Sigmoid colon (tissue), 3 donors: ENCODE measurements around the gene EXOC3L4.

Source experiments
- POLR2A ChIP-seq, 2 donors: fragments of 450-650 bp; IDR thresholded peaks; one replicate each; pipeline ENCODE4 v1.6.1; 2016; ENCODE audit warnings: antibody characterized with exemption in 2 of 2, mild to moderate bottlenecking in 2 of 2, moderate library complexity in 2 of 2
- TF ChIP-seq, protein P1 (sequence below), 4 experiments: fragments of 450-650 bp in 3 of 4; fragments of 200-600 bp in 1 of 4; IDR thresholded peaks; one replicate each; pipeline ENCODE4 v1.5.1; 2016 to 2019; ENCODE audit warnings: antibody characterized with exemption in 4 of 4, mild to moderate bottlenecking in 3 of 4, moderate library complexity in 2 of 4

DNA sequence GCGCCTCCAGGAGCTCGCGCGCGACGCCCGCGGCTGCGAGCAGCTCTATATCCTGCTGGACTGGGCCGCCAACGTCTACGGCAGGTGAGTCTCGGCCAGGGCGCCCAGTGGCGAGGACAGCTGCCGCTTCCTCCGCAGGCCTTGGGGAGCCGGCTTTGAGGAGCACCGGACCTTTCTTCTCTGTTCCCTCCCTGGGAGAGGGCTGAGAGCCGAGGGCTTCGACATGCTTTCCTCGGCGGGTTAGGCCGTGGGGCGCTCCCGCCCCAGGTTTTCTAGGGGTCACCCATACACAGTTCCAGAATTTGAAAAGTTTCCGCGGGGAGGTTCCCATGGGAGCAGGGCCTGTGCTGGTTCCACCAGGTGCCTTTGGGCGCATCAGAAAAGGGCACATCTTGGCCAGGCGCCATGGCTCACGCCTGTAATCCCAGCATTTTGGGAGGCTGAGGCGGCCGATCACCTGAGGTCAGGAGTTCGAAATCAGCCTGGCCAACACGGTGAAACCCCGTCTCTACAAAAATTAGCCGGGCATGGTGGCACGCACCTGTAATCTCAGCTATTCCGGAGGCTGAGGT lies 8.2 kb downstream of the EXOC3L4 start:
- TF ChIP-seq, protein P1, sequence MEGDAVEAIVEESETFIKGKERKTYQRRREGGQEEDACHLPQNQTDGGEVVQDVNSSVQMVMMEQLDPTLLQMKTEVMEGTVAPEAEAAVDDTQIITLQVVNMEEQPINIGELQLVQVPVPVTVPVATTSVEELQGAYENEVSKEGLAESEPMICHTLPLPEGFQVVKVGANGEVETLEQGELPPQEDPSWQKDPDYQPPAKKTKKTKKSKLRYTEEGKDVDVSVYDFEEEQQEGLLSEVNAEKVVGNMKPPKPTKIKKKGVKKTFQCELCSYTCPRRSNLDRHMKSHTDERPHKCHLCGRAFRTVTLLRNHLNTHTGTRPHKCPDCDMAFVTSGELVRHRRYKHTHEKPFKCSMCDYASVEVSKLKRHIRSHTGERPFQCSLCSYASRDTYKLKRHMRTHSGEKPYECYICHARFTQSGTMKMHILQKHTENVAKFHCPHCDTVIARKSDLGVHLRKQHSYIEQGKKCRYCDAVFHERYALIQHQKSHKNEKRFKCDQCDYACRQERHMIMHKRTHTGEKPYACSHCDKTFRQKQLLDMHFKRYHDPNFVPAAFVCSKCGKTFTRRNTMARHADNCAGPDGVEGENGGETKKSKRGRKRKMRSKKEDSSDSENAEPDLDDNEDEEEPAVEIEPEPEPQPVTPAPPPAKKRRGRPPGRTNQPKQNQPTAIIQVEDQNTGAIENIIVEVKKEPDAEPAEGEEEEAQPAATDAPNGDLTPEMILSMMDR (IDR thresholded peaks at IDR 0.05) = no peak
- TF ChIP-seq POLR2A (IDR thresholded peaks at IDR 0.05) = no peak
